HG02840 (cell line): ENCODE results near the gene DDIT4.

Experiments
- ATAC-seq: cut with Tn5 transposase; IDR thresholded peaks from one replicate; pipeline ENCODE4 v1.9.1; 2021; ENCODE audit warnings: mild to moderate bottlenecking, moderate library complexity, moderate number of reproducible peaks; ENCODE audit not compliant: unreplicated experiment, low FRiP score

The DDIT4 gene

DNA sequence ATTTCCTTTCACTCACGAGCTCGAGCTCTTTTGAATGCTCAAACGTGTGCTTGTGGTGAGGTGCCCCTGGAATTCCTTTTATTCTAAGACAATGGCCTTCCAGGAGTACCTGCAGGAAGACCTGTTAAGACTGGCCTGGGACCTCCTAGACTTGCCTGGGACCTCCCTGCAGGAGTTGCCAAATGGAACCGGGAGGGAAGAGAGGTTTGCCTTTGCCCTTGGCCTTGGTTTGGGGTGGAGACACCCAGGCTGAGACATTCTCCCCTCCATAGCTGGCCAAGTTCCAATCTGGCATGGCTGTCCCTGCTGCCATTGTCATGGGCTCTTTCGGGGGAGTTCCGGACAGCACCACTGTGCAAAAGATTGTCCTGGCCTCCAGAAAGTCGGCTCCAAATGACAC, 41.3 kb downstream of the DDIT4 start:
- no peak for ATAC-seq

DNA sequence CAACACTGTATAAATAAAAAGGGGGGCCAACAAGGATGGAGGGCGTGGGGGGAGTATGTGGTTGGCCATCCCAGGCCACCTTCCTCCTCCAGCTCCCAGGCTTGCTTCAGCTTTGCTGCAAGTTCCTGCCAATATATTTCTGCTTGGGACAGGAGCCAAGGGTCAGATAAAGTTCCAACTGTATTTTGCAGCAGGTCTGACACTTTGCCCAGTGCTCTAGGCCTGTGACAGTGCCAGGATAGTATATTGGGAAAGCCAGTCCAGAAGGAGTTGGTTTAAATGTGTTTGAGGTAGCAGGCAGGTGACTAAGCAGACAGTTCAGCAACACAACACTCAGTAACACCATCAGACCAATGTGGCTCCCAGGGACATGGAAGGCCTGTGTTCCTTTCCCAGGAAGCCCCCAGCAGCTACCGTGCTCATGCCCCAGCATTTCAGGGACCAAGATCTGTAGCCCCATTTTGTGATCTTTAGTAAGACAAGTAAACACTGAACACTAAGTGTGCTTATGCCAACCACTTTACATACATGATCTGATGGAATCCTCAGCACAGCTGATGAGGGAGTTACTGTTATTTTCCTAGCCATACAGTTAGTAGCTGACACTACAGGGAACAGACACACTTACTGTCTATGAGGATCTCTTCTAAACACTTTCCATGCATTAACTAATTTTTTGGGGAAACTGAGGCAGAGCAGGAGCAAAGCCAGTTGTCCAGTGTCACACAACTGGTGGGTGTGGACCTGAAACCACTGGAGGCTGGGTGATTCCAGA, 42.1 kb downstream of the DDIT4 start:
- ATAC-seq = no peak

DNA sequence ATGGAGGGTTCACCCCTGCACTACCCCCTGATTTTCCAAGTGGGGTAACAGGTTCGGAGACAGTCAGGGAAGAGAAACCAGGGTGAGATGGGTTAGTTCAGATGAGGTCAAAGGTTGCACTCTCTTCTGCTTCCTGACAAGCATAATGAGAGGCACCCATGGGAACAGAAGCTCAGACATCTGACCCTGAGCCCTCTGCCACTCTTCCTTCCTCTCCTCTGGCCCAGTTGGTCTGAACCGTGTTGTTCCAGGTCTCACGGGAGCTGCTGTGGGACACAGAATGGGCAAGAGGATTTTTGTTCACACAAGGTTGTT, 42.6 kb downstream of the DDIT4 start:
- ATAC-seq = no peak

DNA sequence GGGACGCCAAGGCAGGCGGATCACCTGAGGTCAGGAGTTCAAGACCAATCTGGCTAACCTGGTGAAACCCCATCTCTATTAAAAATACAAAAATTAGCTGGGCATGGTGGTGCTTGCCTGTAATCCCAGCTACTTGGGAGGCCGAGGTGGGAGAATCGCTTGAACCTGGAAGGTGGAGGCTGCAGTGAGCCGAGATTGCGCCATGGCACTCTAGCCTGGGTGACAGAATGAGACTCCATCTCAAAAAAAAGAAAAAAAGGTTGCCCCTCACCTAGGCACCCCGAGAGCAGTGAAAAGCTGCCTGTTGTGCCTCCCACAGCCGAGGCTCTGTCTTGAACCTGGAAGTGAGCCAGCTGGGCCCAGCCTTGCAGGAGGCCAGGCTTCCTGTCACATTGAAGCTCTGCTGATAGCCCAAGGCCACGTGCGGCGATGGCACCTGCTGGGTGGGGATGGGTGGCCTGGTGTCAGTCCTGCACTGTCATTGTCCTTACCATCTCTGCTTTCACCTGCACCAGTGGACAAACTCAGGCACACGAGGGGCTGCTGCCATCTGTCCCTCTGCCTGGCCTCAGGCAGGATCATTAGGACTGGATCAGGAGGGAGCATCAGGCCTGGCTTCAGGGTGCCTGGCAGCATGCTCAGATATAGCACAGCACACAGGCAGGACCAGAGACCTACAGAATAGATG, 43.2 kb downstream of the DDIT4 start:
- ATAC-seq = no peak

DNA sequence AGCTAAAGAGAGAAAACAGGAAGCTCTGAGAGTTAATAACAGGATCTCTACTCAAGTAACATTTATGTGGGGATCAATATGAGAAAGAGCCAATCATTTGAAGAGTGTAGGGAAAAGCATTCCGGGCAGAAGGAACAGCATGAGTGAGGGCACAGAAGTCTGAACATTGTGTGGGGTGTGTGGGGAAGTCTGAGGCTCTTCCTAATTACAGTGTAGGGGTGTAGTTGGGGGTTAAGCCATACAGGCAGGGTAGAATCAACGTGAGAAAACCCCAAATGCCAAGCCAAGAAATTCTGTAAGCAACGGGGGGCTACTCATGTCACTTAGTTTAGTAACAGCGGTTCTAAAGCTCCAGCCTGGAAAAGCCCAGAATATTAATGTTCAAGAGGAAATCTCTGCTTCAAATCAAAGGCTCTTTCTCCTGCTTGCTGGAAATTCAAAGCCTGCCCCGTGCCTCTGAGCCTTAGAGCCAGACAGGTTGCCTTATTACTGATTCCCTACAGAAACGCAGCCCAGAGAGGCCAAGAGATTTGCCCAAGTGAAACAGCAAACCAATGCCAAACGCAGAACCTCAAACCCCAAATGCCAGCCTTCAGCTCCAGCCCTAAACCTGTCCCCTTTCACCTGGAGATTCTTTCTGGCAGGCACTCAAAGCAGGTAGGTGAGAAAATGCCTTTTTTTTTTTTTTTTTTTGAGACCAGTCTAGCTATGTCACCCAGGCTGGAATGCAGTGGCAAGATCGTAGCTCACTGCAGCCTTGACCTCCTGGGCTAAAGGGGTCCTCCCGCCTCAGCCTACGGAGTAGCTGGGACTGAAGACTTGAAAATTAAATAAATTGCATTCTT, 44.9 kb downstream of the DDIT4 start:
- ATAC-seq = no peak

DNA sequence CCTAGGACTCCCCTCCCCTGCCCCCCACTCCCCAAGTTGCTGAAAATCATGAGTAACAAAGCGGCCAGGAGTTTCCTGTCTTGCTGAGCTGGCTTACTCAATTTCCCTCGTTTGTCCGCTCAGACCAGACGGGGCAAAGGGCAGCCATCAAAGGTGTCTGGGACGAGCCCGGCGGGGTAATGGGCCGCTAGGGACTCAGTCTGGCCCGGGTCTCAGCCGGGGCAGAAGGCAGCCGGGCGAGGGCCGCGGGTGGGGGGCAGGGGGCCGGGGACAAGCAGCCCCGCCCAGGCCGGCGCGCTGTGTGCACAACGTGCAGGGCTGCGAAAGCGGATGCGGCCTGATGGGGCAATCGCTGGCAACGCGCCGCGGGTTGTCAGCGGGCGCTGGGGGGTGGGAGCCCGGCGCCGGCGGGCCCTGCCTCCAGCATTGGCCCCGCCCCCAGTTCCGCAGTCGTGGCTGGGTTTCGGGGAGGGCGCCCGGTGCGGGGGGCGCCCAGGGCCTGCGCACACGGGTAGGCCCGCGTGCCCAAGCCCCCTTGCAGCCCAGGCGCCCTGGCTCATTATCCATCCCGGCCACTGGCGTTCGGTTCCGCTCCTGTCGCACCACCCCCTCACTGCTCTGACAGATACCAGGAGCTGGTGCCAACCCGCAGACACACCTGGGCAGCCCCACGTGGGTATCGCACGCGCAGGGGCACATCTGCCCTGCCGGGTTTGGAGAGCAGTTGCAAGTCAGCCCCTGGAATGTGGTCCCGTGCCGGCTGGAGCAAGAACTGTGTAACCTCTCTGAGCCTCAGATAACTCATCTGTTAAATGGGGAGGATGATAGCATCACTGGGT, 45.9 kb downstream of the DDIT4 start:
- peak; percentile 46 for ATAC-seq

DNA sequence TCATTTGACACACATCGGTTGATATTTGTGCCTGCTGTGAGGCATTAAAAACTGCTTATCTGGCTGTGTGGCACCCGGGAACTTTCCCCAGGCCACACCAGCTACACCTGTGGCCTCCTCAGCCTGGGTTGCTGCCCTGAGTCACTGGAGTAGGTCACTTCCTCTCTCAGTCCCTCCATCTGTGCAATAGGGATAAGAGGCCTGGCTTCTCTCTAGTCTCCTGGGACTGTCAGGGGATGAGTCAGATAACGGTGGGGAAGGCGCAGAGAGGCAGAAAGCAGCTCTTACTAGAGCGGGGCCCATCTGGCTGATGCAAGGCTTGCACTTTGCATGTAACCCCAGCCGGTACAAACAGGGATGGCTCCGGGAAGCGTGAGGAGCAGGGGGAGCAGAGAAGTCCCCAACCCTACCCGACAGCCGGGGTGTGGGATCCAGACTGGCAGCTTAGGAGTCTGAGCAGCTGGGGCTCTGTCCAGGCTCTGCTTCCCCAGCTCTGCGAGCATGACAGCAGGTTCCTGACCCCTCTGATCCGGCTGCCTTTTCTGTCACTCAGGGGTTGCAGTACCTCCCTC, 47.0 kb downstream of the DDIT4 start:
- ATAC-seq = peak; percentile 48

DNA sequence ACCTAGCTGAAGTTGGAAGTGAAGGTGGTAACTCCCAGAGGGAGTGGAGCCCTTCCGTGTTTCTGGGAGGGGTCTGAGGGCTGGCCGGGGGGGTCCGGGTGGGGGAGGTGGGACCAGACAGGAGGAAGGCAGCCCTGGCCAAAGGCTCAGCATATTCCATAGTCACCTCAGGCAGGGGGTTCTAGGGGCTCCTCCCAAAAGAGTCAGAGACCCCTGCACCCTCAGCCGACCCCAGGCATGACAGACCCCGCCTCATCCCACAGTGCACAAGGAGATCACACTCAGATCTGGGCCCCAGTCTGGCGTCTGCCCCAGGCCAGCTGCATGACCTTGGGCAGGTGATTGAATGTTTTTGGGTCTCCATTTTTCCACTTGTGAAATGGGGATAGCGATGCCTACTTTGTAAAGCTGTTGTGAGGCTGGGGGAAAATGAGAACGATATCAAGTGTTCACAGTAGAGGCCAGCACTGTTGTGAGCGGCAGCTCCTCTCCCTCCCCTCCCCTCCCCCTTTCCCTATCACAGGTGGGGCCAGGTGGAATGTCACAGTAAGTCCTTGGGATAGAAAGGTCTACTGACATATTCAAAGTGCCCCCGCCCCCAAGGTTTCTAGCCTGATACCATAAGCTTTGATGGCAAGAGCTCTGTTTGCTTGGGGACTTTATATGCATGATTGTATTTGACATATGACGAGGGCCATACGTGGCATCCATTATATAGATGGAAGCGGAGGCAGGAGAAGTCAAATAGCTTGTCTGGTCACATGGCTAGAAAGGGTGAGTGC, 47.7 kb downstream of the DDIT4 start:
- no peak for ATAC-seq

DNA sequence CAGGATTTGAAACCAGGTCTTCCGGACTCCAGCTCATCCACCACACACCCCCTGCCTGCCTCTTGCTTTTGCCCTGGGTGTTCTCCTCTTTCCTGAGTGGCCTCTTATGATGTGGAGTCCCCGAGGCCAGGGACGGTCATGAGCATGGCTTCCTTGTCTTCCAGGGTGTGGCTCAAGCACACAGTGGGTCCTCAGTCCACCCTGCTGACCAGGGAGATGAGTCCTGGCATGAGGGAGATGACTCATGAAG, 48.2 kb downstream of the DDIT4 start:
- no peak for ATAC-seq

DNA sequence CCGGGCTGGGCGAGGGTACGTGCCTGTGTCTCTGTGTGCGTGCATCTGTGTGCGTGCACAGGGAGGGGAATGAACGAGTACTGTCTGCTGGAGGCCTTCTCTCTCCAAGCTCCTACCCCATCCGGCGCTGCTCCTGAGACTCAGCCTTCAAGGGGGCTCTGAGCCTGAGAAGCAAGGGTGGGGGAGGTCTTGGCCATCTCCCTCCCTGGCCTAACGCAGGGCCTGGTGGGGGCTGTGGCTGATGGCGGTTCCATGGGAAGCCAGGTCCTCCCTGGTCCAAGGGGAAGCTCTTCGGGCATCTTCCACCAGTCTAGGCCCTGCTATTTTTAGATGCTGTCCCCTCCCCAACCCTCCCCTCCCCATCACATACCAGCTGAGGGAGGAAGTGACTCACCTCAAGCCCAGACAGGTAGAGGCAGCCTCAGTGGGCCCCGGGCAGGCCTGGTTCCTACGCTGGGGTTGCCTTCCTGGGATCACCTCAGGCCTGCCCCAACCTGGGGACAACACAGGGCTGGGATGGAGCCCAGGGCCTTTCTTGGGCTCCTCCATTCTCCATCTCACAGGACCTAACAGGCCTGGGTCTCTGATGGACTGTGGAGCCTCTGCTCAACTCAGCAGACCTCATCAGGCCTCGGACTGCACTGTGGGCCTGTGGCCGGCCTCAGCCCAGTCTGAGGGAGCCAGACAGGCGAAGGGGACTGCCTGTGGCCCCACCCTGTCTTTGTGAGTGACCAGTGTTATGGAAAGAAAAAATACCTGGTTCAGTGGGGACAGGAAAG, 48.7 kb downstream of the DDIT4 start:
- ATAC-seq = no peak

DNA sequence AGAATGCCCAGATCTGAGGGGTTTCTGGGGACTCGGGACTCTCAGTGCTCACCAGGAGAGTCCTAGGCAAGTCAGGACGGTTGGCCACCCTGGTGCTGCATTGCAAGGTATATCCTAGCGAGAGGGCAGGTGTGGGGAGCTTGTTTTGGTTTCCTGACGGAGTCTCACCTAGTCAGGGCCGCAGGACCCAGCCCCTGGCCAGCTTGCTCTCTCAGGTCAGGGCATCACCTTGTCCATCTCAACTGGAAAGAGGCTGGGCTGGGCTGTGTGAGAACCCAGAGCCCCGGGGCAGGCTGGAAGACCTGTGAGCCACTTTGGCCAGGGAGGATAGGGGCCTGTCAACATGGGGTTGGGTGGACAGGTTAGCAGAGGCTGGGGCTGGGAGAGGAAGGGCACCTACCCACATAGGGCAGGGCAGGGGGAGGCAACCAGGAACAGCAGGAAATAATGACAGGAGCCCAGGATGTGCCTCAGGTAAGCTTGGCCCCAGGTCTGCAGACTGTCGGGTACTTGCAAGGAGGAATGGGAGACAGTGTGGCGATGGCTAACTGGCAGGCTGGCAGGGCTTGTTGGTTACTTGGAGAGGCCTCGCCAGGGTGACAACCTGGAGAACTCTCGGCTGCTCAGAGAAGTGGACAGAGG, 49.5 kb downstream of the DDIT4 start:
- ATAC-seq = no peak

DNA sequence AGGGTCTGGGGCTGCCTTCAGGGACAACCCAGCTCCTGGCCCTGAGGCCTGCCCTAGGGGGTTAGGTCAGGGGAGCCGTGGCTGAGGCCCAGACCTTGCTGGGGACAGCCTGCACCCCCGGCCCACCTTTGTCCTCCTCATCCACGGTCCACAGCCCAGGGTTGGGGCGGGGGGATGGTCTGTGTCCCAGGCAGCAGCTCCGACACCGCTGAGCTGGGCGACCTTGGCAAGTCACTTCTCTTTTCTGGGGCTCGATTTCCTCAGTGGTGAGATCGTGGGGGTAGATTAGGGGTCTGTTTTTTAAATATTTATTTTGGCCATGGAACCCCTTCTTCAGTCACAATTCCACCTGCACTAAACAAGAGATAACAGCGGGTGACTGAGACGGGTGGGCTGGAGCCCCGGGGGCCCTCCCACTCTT, 50.1 kb downstream of the DDIT4 start:
- ATAC-seq = no peak
